ENCODE results near the gene MIER2.

- no peak for TF ChIP-seq CTCF (IDR thresholded peaks at IDR 0.05)
- TF ChIP-seq POLR2A (IDR thresholded peaks at IDR 0.05) = no peak
Measured at GRCh38 chr19:362154-362553, 17.6 kb upstream of the MIER2 start.

Data from body of pancreas (tissue), 4 donors.